GM21576 (cell line): ENCODE measurements around the gene MORN5.
"Not testable (repeated sequence)": the region's sequence is repeated elsewhere in the genome, so short reads cannot be mapped to it uniquely, and the experiment has no call there.

Experiments used
- ATAC-seq: cut with Tn5 transposase; IDR thresholded peaks from one replicate; pipeline ENCODE4 v1.9.1; 2021; ENCODE audit warnings: mild to moderate bottlenecking, moderate library complexity; ENCODE audit not compliant: unreplicated experiment

The MORN5 gene

DNA sequence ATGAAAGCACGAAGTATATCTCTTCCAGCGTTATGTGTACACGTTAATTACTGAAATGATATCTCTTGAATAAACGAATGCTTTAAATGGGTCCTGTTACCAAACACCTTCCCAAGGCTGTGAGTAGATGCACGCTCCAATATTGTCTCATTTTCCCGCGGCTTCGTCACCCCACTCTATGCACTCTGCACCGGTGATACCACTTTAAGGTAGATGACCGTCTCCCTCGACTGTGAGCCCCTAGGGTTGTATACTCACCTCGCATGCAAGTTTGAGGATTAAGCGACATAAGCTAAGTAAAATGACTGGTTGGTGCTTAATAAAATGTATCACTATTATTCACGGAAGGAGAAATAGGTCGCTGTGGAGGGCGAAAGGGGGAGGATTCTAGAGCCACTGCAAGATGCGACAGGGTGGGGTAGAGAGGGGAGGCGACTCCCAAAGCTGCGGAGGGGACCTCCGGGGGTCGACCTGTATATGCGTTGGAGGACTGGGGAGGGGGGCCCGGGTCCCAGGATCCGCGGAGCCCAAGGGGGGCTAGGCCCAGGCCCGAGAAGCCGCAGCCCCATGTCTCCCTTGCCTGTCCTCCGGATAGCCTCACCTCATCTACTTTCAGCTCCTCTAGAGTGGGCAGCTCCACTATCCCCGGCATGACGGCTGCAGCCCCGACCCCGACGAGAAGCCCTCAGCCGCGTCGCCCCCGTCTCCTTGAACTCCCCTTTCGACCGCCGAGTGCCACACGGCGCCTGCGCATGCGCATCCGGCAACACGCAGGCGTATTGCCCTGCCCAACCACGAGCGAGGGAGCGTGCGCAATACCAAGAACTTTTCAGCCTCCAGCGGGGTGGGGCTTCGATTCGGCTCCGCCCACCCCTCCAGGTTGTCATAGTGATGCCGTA lies at the start of gene MORN5, which contains the start of gene NDUFA8:
TSS of gene MORN5 (plus strand) at position 883 of the 899 bp plus-strand sequence. CDS start 65 bp downstream, outside the sequence.
TSS of gene NDUFA8 (minus strand) at position 754 of the 899 bp plus-strand sequence. CDS start at position 652, 102 bp downstream.
- peak; percentile 94 for ATAC-seq

DNA sequence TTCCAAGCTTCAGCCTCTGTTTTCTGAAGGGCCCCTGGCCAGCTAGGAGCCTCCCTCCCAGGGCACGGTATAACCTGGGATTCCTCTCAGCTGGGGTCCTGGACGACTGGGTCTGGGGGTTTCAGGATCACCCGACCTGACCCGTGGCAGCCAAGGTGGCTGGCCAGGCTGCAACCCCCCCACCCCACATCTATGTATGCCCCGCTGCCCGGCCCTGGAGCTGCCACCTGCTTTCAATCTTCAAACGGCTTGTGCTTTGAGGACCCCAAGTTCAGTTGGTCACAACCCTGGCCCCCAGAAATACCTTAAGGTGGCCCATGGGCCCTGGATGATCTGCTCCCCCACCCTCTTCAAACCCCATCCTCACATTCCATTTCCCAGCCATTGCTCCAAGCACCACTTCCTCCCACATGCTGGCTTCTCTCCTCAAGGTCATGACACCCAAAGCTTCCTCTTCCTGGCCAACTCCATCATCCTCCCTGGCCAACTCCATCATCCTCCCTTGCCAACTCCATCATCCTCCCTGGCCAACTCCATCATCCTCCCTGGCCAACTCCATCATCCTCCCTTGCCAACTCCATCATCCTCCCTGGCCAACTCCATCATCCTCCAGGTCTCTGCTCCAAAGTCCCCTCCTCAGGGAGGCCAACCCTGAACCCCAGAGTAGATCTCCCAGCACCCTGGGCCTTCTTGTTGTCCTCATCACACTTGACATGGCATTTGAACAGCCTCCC lies 49.4 kb upstream of the MORN5 start:
- ATAC-seq, result no peak

DNA sequence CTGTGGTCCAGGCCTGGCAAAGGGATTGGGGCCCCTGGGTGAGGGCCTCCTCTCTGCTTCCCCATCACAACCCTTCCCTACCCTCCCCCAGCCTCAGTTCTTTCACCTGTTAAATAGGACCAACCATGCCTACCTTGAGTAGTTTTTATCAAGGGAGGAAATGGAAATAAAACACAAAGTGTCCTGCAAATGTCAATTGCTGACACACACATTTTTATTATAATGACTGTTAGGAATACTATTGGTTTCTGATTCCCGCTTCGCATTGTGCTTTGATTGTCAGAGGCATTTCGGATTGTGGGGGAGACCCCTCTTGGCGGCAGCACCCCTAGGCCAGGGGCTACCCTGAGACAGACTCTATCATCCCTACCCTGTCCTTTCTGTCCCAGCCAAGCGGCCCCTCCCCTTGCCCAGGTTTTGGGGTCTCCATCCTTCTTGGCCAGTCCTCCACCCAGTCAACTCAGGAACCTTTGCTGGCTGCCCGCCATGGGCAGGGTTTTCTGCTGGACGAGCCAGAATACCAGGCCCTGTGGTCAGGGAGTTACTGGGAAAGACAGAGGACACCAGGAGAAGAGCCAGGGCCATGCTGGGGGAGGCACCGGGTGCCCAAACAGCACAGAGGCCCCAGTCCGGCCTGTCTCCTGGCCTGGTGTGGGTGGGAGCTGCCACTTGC lies 48.2 kb upstream of the MORN5 start:
- no peak for ATAC-seq

GRCh38 chr9:122112238-122112637 lies 47.5 kb upstream of the MORN5 start:
- ATAC-seq, result no peak

GRCh38 chr9:122113574-122113973 lies 46.1 kb upstream of the MORN5 start:
- no peak for ATAC-seq

- ATAC-seq, result no peak
Observed at GRCh38 chr9:122115176-122116035, 44.3 kb upstream of the MORN5 start.

DNA sequence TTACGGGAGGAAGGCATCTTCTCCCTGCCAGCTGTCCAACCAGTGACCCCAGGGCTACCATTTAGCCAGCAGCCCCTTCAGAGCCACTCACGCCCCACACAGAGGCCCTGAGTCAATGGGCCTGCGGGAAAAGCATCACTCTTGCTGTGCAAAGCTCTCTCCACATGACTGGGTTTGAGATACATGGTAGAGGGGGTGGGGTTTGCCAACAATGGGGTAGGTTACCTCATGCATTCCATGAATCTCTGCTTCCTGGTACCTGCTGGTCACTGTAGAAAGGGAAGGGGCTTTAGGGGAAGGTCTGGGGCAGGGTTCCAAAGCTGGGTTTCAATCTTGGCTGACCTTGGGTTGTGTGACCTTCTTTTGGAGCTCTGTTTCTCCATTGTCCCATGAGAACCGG lies 43.7 kb upstream of the MORN5 start:
- ATAC-seq, result no peak

DNA sequence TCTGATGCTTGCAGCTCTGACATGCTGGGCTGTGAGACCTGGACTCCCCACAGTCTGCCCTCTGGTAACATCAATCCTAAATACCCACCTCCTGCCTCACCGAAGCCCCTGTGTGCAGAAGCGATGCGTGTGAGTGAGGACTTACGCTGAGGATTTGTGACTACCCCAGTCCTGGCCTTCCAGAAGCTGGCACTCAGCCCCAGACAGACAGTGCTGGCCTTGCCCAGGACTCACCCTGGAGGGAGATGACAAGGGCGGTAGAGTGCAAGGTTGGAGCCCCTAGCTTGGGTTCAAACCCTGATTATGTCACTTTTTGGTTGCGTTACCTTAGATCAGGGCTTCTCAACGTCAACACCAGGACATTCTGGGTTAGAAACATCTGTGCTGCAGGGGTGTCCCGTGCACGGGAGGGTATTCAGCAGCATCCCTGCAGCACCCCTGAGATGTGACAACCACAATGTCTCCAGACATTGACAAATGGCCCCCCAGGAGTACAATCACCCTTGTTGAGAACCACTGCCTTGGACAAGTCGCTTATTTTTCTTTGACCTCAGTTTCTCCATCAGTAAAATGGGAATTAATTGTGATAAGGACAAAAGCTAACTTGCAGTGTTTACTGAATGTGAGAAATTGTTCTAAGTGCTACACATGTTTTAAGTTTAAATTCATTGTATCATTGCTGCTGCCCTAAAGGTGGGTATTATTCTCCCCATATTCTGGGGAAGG lies 43.1 kb upstream of the MORN5 start:
- no peak for ATAC-seq

DNA sequence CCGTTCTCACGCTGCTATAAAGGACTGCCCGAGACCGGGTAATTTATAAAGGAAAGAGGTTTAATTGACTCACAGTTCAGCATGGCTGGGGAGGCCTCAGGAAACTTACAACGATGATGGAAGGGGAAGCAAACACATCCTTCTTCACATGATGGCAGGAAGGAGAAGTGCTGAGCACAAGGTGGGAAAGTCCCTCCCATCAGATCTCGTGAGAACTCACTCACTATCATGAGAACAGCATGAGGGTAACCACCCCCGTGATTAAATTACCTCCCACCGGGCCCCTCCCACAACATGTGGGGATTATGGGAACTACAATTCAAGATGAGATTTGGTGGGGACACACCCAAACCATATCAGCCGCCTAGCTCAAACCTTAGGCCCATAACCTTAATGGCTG lies 42.5 kb upstream of the MORN5 start:
- ATAC-seq, result not testable (repeated sequence)

DNA sequence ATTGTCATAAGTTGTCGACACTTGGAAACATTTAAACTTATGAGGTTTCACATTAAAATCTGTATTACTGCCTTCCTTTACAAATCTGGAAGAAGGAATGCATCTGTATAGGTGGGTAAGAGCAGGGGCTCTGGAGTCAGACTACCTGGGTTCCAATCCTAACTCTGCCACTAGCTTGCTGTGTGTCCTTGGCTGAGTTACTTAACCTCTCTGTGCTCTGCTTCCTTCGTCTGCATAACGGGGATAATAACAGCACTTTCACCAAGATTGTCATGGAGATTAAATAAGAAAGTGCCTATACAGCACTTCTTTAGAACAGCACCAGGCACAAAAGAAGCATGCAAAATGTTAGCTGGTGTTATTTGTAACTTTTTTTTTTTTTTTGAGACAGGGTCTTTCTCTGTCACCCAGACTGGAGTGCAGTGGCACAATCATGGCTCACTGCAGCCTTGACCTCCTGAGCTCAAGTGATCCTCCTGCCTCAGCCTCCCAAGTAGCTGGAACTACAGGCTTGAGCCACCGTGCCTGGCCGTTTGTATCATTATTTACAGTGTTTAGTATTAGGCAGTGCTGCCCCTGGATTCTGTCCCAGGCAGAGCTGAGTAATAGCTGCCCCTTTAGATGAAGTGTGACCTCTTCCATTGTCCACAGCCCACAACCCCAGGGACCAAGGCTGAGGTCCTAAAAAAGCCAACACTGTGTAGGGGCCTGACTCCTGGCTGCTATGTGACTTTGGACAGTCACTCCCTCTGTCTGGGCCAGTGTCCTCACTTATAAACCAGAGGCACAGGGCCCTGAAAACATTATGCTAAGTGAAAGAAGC lies 41.2 kb upstream of the MORN5 start:
- no peak for ATAC-seq

- ATAC-seq, result no peak
Observed at GRCh38 chr9:122119166-122119521, 40.6 kb upstream of the MORN5 start.

DNA sequence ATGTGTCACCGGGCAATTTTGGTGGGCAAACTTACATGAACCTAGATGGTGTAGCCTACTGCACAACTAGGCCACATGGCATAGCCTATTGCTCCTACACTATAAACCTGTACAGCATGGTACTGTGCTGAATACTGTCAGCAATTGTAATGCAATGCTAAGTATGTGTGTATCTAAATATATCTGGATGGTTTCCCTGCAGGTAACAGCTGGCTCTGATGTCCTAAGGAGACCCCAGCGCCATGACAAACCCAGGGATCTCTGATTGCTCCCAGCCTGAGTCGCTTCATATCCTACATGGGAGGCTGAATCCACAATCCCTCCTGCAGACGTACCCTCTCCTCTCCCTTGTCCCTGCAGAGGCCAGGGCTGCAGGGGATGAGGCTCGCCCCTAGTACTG lies 40.0 kb upstream of the MORN5 start:
- no peak for ATAC-seq

GRCh38 chr9:122120316-122121071 lies 39.2 kb upstream of the MORN5 start:
- ATAC-seq, result no peak

DNA sequence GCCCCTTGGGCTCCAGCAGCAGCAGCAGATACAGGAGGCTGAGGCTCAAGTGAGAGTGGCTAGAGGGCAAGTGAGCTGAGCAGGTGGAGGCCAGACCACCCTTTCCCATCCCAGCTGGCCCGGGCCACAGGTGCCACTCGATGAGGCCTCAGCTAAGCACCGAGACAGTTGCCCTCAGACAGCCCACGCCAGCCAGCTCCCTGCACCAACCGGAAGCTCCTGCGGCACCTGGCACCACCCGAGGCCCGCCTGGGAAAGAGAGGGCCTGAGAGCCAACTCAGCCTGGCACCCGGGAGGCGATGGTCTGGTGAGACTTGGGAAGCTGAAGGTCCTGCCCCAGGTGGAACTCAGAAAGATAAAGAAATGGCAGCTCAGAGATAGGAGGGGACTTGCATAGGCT lies 38.3 kb upstream of the MORN5 start:
- ATAC-seq, result no peak

GRCh38 chr9:122121931-122122330 lies 37.8 kb upstream of the MORN5 start:
- ATAC-seq, result no peak

DNA sequence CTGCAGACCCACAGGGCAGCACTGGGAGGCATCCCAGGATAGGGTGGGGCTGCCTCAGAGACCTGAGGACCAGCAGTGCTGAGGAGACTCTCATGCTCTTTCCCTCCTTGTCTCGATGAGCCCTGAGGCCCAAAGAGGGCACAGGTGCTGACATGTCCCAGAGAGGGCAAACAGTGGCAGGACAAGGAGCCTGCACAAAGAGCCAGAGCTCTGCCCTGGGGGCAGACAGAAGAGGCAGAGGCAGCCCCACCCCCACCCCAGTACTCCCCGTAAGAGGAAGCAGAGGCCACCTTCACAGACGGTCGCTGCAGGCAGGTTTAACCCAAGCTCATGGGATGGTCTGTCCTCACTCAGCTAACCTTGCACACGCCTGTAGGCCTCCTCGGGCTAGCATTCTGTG lies 37.2 kb upstream of the MORN5 start:
- no peak for ATAC-seq

DNA sequence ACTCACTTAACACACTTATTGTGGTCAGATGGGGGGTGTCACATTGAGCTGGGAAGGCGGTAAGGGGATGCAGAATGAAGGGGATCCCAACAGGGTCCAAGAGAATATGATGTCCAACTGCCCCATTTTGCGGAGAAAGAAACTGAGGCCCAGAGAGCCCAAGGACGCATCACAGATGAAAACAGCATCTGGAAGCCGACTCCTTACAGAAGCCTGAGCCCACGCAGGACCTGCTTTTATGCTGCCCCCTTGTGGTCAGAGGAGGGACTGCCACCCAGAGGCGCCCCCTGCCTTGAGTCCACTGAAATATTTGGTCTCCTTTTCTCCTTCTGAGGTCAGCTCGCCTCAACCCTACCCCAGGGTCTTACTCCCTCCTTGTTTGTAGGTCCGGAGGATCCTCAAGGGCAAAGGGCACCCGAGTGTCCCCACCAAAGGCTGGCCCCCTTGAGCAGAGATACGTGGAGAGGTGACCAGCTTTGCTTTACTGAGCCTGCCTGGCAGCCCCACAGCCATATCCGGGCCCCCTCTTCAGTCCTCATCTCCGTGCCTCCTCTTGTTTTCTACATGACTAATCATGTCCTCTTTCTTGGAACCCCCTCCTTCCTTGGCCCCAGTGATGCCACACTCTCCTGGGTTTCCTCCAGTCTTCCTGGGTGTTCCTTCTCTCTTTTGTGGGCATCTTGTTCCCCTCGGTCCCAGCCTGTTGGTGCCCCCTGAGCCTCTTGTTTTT lies 36.6 kb upstream of the MORN5 start:
- no peak for ATAC-seq

DNA sequence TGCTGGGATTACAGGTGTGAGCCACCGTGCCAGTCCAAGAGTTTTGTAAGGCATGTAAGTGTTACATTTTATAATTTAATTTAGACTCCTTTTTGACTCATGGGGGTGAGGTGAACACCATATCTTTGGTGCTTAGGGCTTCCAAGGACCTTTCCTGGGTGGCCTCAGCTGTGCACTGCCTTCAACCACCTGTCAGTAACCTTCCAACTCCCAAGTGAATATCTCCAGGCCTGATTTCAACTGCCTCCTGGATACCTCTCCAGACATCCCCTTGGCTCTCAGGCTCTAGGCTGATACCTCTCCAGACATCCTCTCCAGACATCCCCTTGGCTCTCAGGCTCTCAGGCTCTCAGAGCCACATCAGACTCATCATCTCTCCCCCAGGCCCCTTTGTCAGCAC lies 35.7 kb upstream of the MORN5 start:
- no peak for ATAC-seq
